Endothelial cell of umbilical vein (primary cell): ENCODE measurements around the gene ERICH3. TPM values are rescaled to one million over a fixed set of nuclear protein-coding genes. Genes with fewer than 3 reads are reported as not detected.

Source experiments
- BruUV-seq: library from RNA; stranded (reverse); fragments of 400-500 nt; replicated peaks from 2 replicates; lab custom pipeline; 2021; lab: Mats Ljungman, UMichigan
- CTCF ChIA-PET: fragments of 300-600, 350-600 bp; sonication (Branson Sonifier 250); formaldehyde crosslinking; loops from one replicate; lab custom pipeline; 2021; ENCODE audit warnings: antibody characterized with exemption, inconsistent platforms; lab: Charles Lee
- POLR2A ChIA-PET: fragments of 300-600, 350-600 bp; sonication (Branson Sonifier 250); formaldehyde crosslinking; loops from one replicate; lab custom pipeline; 2021; ENCODE audit warnings: antibody characterized with exemption, inconsistent platforms; lab: Charles Lee
- DNase-seq: peaks from one replicate; pipeline ENCODE4 v3.0.0-alpha.2; 2011; ENCODE audit warnings: low read depth, low spot score
- FAIRE-seq: peaks from 2 replicates; lab custom pipeline; 2011; peaks lifted over from hg19 to GRCh38; lab: Jason Lieb, UNC
- H2AFZ ChIP-seq: 2 replicates; pipeline ENCODE4 v1.6.0; 2012; ENCODE audit warnings: low read depth, low read length, control low read depth, inconsistent platforms
- H3K27ac ChIP-seq: 2 replicates; pipeline ENCODE4 v1.5.1; 2011; ENCODE audit warnings: low read depth, mild to moderate bottlenecking, control low read depth, low read length, moderate library complexity; ENCODE audit not compliant: insufficient read depth
- H3K27me3 ChIP-seq, 2 experiments: 2 replicates each; pipeline versions ENCODE4 v1.6.0 to v1.6.1; 2011; ENCODE audit warnings: low read length in 2 of 2, mixed read lengths in 1 of 2; ENCODE audit not compliant: control insufficient read depth in 2 of 2, insufficient read depth in 2 of 2
- H3K36me3 ChIP-seq, 2 experiments: 2 replicates in 1 of 2; 3 replicates in 1 of 2; pipeline ENCODE4 v1.5.1; 2011; ENCODE audit warnings: low read length in 2 of 2, mild to moderate bottlenecking in 1 of 2, moderate library complexity in 1 of 2; ENCODE audit not compliant: control insufficient read depth in 2 of 2, insufficient read depth in 2 of 2; ENCODE audit errors: extremely low read depth in 1 of 2
- H3K4me1 ChIP-seq: 3 replicates; pipeline ENCODE4 v1.5.1; 2011; ENCODE audit warnings: mild to moderate bottlenecking, low read length; ENCODE audit not compliant: control insufficient read depth, insufficient read depth; ENCODE audit errors: extremely low read depth
- H3K4me2 ChIP-seq: 2 replicates; pipeline ENCODE4 v1.6.1; 2011; ENCODE audit warnings: low read length, control low read depth, mixed read lengths; ENCODE audit not compliant: insufficient read depth
- H3K4me3 ChIP-seq, 3 experiments: fragments of 200-600 bp in 1 of 3; sonication (generic), shearing (Covaris generic) in 1 of 3; replicated peaks in 1 of 3; 2 replicates each; pipeline ENCODE4 v1.5.1; 2011 to 2016; ENCODE audit warnings: control low read depth in 3 of 3, low read length in 3 of 3, mild to moderate bottlenecking in 2 of 3, inconsistent platforms in 1 of 3, low read depth in 1 of 3, moderate library complexity in 1 of 3; ENCODE audit not compliant: insufficient read depth in 1 of 3
- H3K79me2 ChIP-seq: 2 replicates; pipeline ENCODE4 v1.6.0; 2012; ENCODE audit warnings: low read length, inconsistent platforms; ENCODE audit not compliant: control insufficient read depth, insufficient read depth
- H3K9ac ChIP-seq: replicated peaks from 2 replicates; pipeline ENCODE3; 2011; ENCODE audit warnings: low read length, control low read depth; ENCODE audit not compliant: insufficient read depth; ENCODE audit errors: extremely low read depth
- H3K9me1 ChIP-seq: replicated peaks from 3 replicates; pipeline ENCODE4 v1.6.0; 2011; ENCODE audit warnings: mild to moderate bottlenecking, low read length; ENCODE audit not compliant: control insufficient read depth, insufficient read depth; ENCODE audit errors: extremely low read depth
- H3K9me3 ChIP-seq: replicated peaks from 2 replicates; pipeline ENCODE4 v1.5.1; 2012; ENCODE audit warnings: low read length, inconsistent platforms; ENCODE audit not compliant: control insufficient read depth, insufficient read depth
- H4K20me1 ChIP-seq: replicated peaks from 2 replicates; pipeline ENCODE3; 2011; ENCODE audit warnings: mild to moderate bottlenecking, low read length; ENCODE audit not compliant: control insufficient read depth, insufficient read depth; ENCODE audit errors: extremely low read depth
- EZH2 ChIP-seq: IDR thresholded peaks from 2 replicates; pipeline ENCODE4 v1.6.1; 2012; ENCODE audit warnings: borderline replicate concordance, low read depth, mild to moderate bottlenecking, moderate library complexity, low read length, inconsistent platforms; ENCODE audit not compliant: severe bottlenecking
- FOS ChIP-seq: IDR thresholded peaks from 2 replicates; pipeline ENCODE4 v1.6.1; 2011; ENCODE audit warnings: mild to moderate bottlenecking, low read length, moderate library complexity, borderline replicate concordance; ENCODE audit not compliant: insufficient read depth
- GATA2 ChIP-seq: IDR thresholded peaks from 2 replicates; pipeline ENCODE4 v1.7.0; 2011; ENCODE audit warnings: low read depth, mild to moderate bottlenecking, moderate library complexity, mixed read lengths, low read length; ENCODE audit not compliant: insufficient read length, insufficient read depth
- JUN ChIP-seq: IDR thresholded peaks from 2 replicates; pipeline ENCODE4 v1.6.1; 2011; ENCODE audit warnings: borderline replicate concordance, low read depth; ENCODE audit not compliant: insufficient read length, insufficient read depth
- MYC ChIP-seq: IDR thresholded peaks from one replicate; pipeline ENCODE4 v1.6.1; 2011; ENCODE audit warnings: mild to moderate bottlenecking, low read depth, low read length
- POLR2A ChIP-seq: IDR thresholded peaks from 2 replicates; pipeline ENCODE4 v1.6.1; 2012; ENCODE audit warnings: low read depth, mild to moderate bottlenecking, control low read depth, low read length
- POLR2AphosphoS5 ChIP-seq: IDR thresholded peaks from 2 replicates; pipeline ENCODE4 v1.6.1; 2012; ENCODE audit warnings: low read depth, mild to moderate bottlenecking, control low read depth, low read length, moderate library complexity; ENCODE audit not compliant: insufficient read depth
- dilution Hi-C: fragments of 300-500 bp; cut with MboI; formaldehyde crosslinking; loops from one replicate; pipeline ENCODE4 v1.15.0; 2019; ENCODE audit warnings: low sequenced_read_pairs; ENCODE audit not compliant: extremely low pct_ligation_motif_present
- intact Hi-C: fragments of 100-400 bp; cut with micrococcal nuclease; formaldehyde crosslinking; loops from one replicate; pipeline ENCODE4 v1.10.0; 2022
- polyA plus RNA-seq, 4 experiments: library from polyadenylated mRNA; depleted of rRNA in 3 of 4; stranded (reverse) in 3 of 4; unstranded in 1 of 4; fragments of >200 nt; gene quantifications; 2 replicates each; pipeline versions ENCODE4 v1.2.1 to v1.2.3, GENCODE V29; 2011 to 2012; ENCODE audit warnings: missing spikeins in 1 of 4
- total RNA-seq: library from RNA; stranded (reverse); gene quantifications from 2 replicates; pipeline ENCODE4 v1.2.3, GENCODE V29; 2021
- TF ChIP-seq, protein P1 (sequence below), 2 donors: IDR thresholded peaks; 1 replicate in 1 of 2; 2 replicates in 1 of 2; pipeline ENCODE4 v1.5.1; 2011; ENCODE audit warnings: low read length in 2 of 2, mild to moderate bottlenecking in 2 of 2, moderate library complexity in 2 of 2, control low read depth in 1 of 2, inconsistent platforms in 1 of 2, low read depth in 1 of 2; ENCODE audit not compliant: insufficient read depth in 1 of 2; ENCODE audit errors: extremely low read depth in 1 of 2
- TF ChIP-seq, protein P2 (sequence below): IDR thresholded peaks from 2 replicates; pipeline ENCODE4 v1.6.1; 2011; ENCODE audit not compliant: insufficient read depth, insufficient read length

Gene ERICH3
- total and polyA plus RNA-seq, 2 donors (not counting 3 experiments of a cell fraction or from before 2014, with no cell fraction given) = not detected

GRCh38 chr1:74681449-74681848, 7.9 kb upstream of the ERICH3 start:
- no peaks in the 10 kb centered on the region for H3K79me2 ChIP-seq
- H2AFZ ChIP-seq = no peak overlapping the region
- intact Hi-C loops = loop anchor here (10.0 kb wide), 1 partner anchor 1007 kb away; no protein-coding TSS in a partner anchor
- DNase-seq (no peak), FAIRE-seq (no peak)
- POLR2A ChIA-PET = no interaction called here
- H3K4me3 ChIP-seq = no peak overlapping the region
- CTCF ChIA-PET = interaction anchor here (0.8 kb wide), 1 partner anchor 8 kb away, joined by 3 read pairs; no protein-coding TSS in a partner anchor
- BruUV-seq = no TSS peak
- H3K36me3 ChIP-seq = no peaks in the 10 kb centered on the region
- H3K9me3 ChIP-seq = no peaks in the 10 kb centered on the region
- no peaks in the 10 kb centered on the region for H3K4me1 ChIP-seq
- no peak overlapping the region for H3K4me2 ChIP-seq
- peaks cover 2 to 5% of the 10 kb centered on the region in 2 experiments for H3K27me3 ChIP-seq
- no peak overlapping the region for H3K27ac ChIP-seq
- H3K9me1 ChIP-seq = no peaks in the 10 kb centered on the region
- H3K9ac ChIP-seq = no peak overlapping the region
- dilution Hi-C loops = no loop called here
- no peaks in the 10 kb centered on the region for H4K20me1 ChIP-seq
- no peak for TF ChIP-seq GATA2
- no peak for TF ChIP-seq FOS
- TF ChIP-seq, protein P1, sequence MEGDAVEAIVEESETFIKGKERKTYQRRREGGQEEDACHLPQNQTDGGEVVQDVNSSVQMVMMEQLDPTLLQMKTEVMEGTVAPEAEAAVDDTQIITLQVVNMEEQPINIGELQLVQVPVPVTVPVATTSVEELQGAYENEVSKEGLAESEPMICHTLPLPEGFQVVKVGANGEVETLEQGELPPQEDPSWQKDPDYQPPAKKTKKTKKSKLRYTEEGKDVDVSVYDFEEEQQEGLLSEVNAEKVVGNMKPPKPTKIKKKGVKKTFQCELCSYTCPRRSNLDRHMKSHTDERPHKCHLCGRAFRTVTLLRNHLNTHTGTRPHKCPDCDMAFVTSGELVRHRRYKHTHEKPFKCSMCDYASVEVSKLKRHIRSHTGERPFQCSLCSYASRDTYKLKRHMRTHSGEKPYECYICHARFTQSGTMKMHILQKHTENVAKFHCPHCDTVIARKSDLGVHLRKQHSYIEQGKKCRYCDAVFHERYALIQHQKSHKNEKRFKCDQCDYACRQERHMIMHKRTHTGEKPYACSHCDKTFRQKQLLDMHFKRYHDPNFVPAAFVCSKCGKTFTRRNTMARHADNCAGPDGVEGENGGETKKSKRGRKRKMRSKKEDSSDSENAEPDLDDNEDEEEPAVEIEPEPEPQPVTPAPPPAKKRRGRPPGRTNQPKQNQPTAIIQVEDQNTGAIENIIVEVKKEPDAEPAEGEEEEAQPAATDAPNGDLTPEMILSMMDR (IDR thresholded peaks at IDR 0.05; ENCODE audit: extremely low read depth in 1 of 2, insufficient read depth in 1 of 2, low read depth in 1 of 2, low read length in 2 of 2) = no peak
- TF ChIP-seq EZH2 = no peak
- TF ChIP-seq POLR2A = no peak
- no peak for TF ChIP-seq POLR2AphosphoS5
- no peak for TF ChIP-seq MYC
- TF ChIP-seq, protein P2, sequence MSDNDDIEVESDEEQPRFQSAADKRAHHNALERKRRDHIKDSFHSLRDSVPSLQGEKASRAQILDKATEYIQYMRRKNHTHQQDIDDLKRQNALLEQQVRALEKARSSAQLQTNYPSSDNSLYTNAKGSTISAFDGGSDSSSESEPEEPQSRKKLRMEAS = no peak
- TF ChIP-seq JUN = no peak
